RKO (cell line): ENCODE data around the gene LAMA5.
A peak's percentile ranks its signal among the peaks of the same experiment; 100 is the strongest.
"Not testable (repeated sequence)": the region's sequence is repeated elsewhere in the genome, so short reads cannot be mapped to it uniquely, and the experiment has no call there.

Experiments used
- DNase-seq: peaks from one replicate; pipeline ENCODE4 v3.0.0-alpha.2; 2016; ENCODE audit warnings: low spot score

LAMA5 gene

GRCh38 chr20:62387933-62388635, 21.0 kb upstream of the LAMA5 start:
- peak; percentile 84 for DNase-seq

- DNase-seq: no peak
Observed at GRCh38 chr20:62387219-62387913, 20.3 kb upstream of the LAMA5 start.

GRCh38 chr20:62386383-62387218, 19.5 kb upstream of the LAMA5 start, which contains the start of gene RPS21:
RPS21 (plus strand) TSS chr20:62387103; CDS start chr20:62387339, 236 bp downstream.
- DNase-seq: peak; percentile 96

GRCh38 chr20:62382306-62383198, 15.4 kb upstream of the LAMA5 start:
- peak; percentile 83 for DNase-seq

GRCh38 chr20:62381842-62382241, 14.7 kb upstream of the LAMA5 start:
- DNase-seq: no peak

GRCh38 chr20:62381202-62381797, 14.2 kb upstream of the LAMA5 start:
- no peak for DNase-seq

- no peak for DNase-seq
Observed at GRCh38 chr20:62378215-62378614, 11.1 kb upstream of the LAMA5 start.

- DNase-seq: no peak
Observed at GRCh38 chr20:62377615-62378178, 10.6 kb upstream of the LAMA5 start.

- DNase-seq: no peak
Observed at GRCh38 chr20:62377064-62377461, 10.0 kb upstream of the LAMA5 start.

GRCh38 chr20:62376112-62377063, 9.3 kb upstream of the LAMA5 start:
- DNase-seq: no peak

GRCh38 chr20:62374331-62375152, 7.4 kb upstream of the LAMA5 start:
- no peak for DNase-seq

- not testable (repeated sequence) for DNase-seq
Observed at GRCh38 chr20:62373631-62374179, 6.6 kb upstream of the LAMA5 start.

- DNase-seq: no peak
Observed at GRCh38 chr20:62372042-62372993, 5.2 kb upstream of the LAMA5 start.

- no peak for DNase-seq
Observed at GRCh38 chr20:62371588-62372041, 4.5 kb upstream of the LAMA5 start.

- no peak for DNase-seq
Observed at GRCh38 chr20:62370807-62371587, 3.9 kb upstream of the LAMA5 start.

- peak; percentile 43 for DNase-seq
Observed at GRCh38 chr20:62370115-62370806, 3.1 kb upstream of the LAMA5 start.
